Liver (tissue), 9 donors: ENCODE measurements around the gene LPP. TPM values are rescaled to one million over a fixed set of nuclear protein-coding genes. Genes with fewer than 3 reads are reported as not detected.

Experiments used
- DNase-seq: peaks from one replicate; pipeline ENCODE4 v3.0.0-alpha.2; 2017; ENCODE audit warnings: low spot score
- H3K27ac ChIP-seq, 2 donors: one replicate each; pipeline ENCODE4 v1.7.0; 2013; ENCODE audit warnings: inconsistent platforms in 2 of 2, low read length in 2 of 2, control low read depth in 1 of 2, low read depth in 1 of 2, mild to moderate bottlenecking in 1 of 2
- H3K27me3 ChIP-seq, 4 donors: one replicate each; pipeline versions ENCODE4 v1.6.1 to v1.7.0; 2013; ENCODE audit warnings: low read length in 3 of 4, inconsistent platforms in 1 of 4, mild to moderate bottlenecking in 1 of 4, moderate library complexity in 1 of 4; ENCODE audit not compliant: control insufficient read depth in 4 of 4, insufficient read depth in 4 of 4
- H3K36me3 ChIP-seq, 4 donors: one replicate each; pipeline versions ENCODE4 v1.6.1 to v1.7.0; 2013; ENCODE audit warnings: low read length in 3 of 4, mild to moderate bottlenecking in 3 of 4, low read depth in 1 of 4, moderate library complexity in 1 of 4; ENCODE audit not compliant: control insufficient read depth in 4 of 4, insufficient read depth in 3 of 4
- H3K4me1 ChIP-seq, 4 donors: one replicate each; pipeline versions ENCODE4 v1.6.1 to v1.7.0; 2013; ENCODE audit warnings: low read length in 3 of 4, mild to moderate bottlenecking in 3 of 4, moderate library complexity in 1 of 4; ENCODE audit not compliant: control insufficient read depth in 4 of 4, insufficient read depth in 4 of 4
- H3K4me3 ChIP-seq, 3 donors: one replicate each; pipeline versions ENCODE4 v1.6.1 to v1.7.0; 2013; ENCODE audit warnings: low read length in 3 of 3, control low read depth in 1 of 3, low read depth in 1 of 3, mild to moderate bottlenecking in 1 of 3
- H3K9ac ChIP-seq, 2 donors: one replicate each; pipeline ENCODE4 v1.7.0; 2013; ENCODE audit warnings: low read length in 2 of 2, mild to moderate bottlenecking in 2 of 2, moderate library complexity in 2 of 2, control low read depth in 1 of 2, low read depth in 1 of 2
- H3K9me3 ChIP-seq, 4 donors: one replicate each; pipeline versions ENCODE4 v1.6.1 to v1.7.0; 2013; ENCODE audit warnings: low read length in 3 of 4; ENCODE audit not compliant: control insufficient read depth in 4 of 4
- EGR1 ChIP-seq, 2 donors: IDR thresholded peaks; 2 replicates each; pipeline ENCODE4 v1.6.1; 2016 to 2018; ENCODE audit warnings: antibody characterized with exemption in 2 of 2, low read depth in 2 of 2
- FOXA2 ChIP-seq: IDR thresholded peaks from 2 replicates; pipeline ENCODE4 v1.6.1; 2016; ENCODE audit warnings: antibody characterized with exemption
- GABPA ChIP-seq, 2 donors: IDR thresholded peaks in 1 of 2; conservative IDR thresholded peaks in 1 of 2; 2 replicates each; pipeline ENCODE4 v1.6.1; 2016; ENCODE audit warnings: antibody characterized with exemption in 2 of 2, mild to moderate bottlenecking in 1 of 2, moderate library complexity in 1 of 2
- HNF4G ChIP-seq: IDR thresholded peaks from 2 replicates; pipeline ENCODE4 v1.6.1; 2016; ENCODE audit warnings: antibody characterized with exemption
- JUND ChIP-seq, 2 donors: IDR thresholded peaks; 2 replicates each; pipeline ENCODE4 v1.6.1; 2016; ENCODE audit warnings: antibody characterized with exemption in 2 of 2
- NR2F2 ChIP-seq: IDR thresholded peaks from 2 replicates; pipeline ENCODE4 v1.6.1; 2016; ENCODE audit warnings: antibody characterized with exemption
- RAD21 ChIP-seq, 2 donors: IDR thresholded peaks; 2 replicates each; pipeline ENCODE4 v1.6.1; 2016; ENCODE audit warnings: antibody characterized with exemption in 2 of 2, mild to moderate bottlenecking in 2 of 2
- RXRA ChIP-seq, 2 donors: IDR thresholded peaks; 2 replicates each; pipeline ENCODE4 v1.6.1; 2017 to 2018; ENCODE audit warnings: antibody characterized with exemption in 2 of 2, mild to moderate bottlenecking in 1 of 2
- SP1 ChIP-seq: IDR thresholded peaks from 2 replicates; pipeline ENCODE4 v1.6.1; 2018; ENCODE audit warnings: antibody characterized with exemption, mild to moderate bottlenecking
- TAF1 ChIP-seq: conservative IDR thresholded peaks from 2 replicates; pipeline ENCODE4 v1.6.1; 2016; ENCODE audit warnings: antibody characterized with exemption, mild to moderate bottlenecking
- YY1 ChIP-seq: IDR thresholded peaks from 2 replicates; pipeline ENCODE4 v1.6.1; 2016; ENCODE audit warnings: antibody characterized with exemption, mild to moderate bottlenecking
- ZBTB33 ChIP-seq: IDR thresholded peaks from 2 replicates; pipeline ENCODE4 v1.6.1; 2016; ENCODE audit warnings: antibody characterized with exemption
- WGBS: extraction: QIAGEN DNeasy Blood & Tissue Kit; methylation state at CpG from one replicate; pipeline ENCODE4 v1.1.7; 2013; 5-methylcytosine and 5-hydroxymethylcytosine counted together
- polyA plus RNA-seq, 2 donors: library from polyadenylated mRNA; stranded (reverse) in 1 of 2; unstranded in 1 of 2; fragments of 200-250 nt in 1 of 2; fragments of >200 nt in 1 of 2; fragmentation: Nextera tagmentation in 1 of 2; extraction: Ambion mirVana in 1 of 2; gene quantifications; one replicate each; pipeline versions ENCODE4 v1.2.1 to v1.2.3, GENCODE V29; 2013 to 2015
- total RNA-seq, 2 donors: library from RNA; depleted of rRNA; stranded (reverse); fragments of >200 nt; gene quantifications; one replicate each; pipeline ENCODE4 v1.2.3, GENCODE V29; 2014
- TF ChIP-seq, protein P1 (sequence below): fragments of 150-350 bp; IDR thresholded peaks from 2 replicates; pipeline ENCODE4 v1.5.1; 2017; ENCODE audit warnings: improper control_type of control experiment, low read depth, low read length; ENCODE audit not compliant: missing input control
- TF ChIP-seq, protein P2 (sequence below): IDR thresholded peaks from 2 replicates; pipeline ENCODE4 v1.6.1; 2016; ENCODE audit warnings: antibody characterized with exemption
- TF ChIP-seq, protein P3 (sequence below): IDR thresholded peaks from 2 replicates; pipeline ENCODE4 v1.6.1; 2016; ENCODE audit warnings: antibody characterized with exemption, mild to moderate bottlenecking
- donor health status: healthy.
- donor health status: healthy.
- donor health status: healthy.
- donor health status: healthy.
- donor health status: healthy.

LPP gene
- total and polyA plus RNA-seq, 4 donors, result 3.3 to 53.7 (median 28.2) TPM

- Histone ChIP-seq H3K4me1 (peaks cover 0 to 11% (median 3%) of the 10 kb centered on the region in 4 donors), H3K36me3 (peaks cover 0 to 5% (median under 1%) of the 10 kb centered on the region in 4 donors), H3K27me3 (no peaks in the 10 kb centered on the region), H3K4me3 (no peak overlapping the region), H3K9me3 (no peaks in the 10 kb centered on the region), H3K9ac (no peak overlapping the region), H3K27ac (no peak overlapping the region)
- TF ChIP-seq NR2F2 (no peak), SP1 (no peak), TAF1 (no peak), RXRA (IDR thresholded peaks at IDR 0.05) (no peak), HNF4G (no peak), ZBTB33 (no peak), FOXA2 (no peak), GABPA (IDR thresholded peaks at IDR 0.05 in 1 of 2, conservative IDR thresholded peaks at IDR 0.05 in 1 of 2) (no peak), JUND (IDR thresholded peaks at IDR 0.05) (no peak), YY1 (no peak), EGR1 (IDR thresholded peaks at IDR 0.05; ENCODE audit: low read depth in 2 of 2) (no peak), RAD21 (IDR thresholded peaks at IDR 0.05) (no peak)
- TF ChIP-seq, protein P1, sequence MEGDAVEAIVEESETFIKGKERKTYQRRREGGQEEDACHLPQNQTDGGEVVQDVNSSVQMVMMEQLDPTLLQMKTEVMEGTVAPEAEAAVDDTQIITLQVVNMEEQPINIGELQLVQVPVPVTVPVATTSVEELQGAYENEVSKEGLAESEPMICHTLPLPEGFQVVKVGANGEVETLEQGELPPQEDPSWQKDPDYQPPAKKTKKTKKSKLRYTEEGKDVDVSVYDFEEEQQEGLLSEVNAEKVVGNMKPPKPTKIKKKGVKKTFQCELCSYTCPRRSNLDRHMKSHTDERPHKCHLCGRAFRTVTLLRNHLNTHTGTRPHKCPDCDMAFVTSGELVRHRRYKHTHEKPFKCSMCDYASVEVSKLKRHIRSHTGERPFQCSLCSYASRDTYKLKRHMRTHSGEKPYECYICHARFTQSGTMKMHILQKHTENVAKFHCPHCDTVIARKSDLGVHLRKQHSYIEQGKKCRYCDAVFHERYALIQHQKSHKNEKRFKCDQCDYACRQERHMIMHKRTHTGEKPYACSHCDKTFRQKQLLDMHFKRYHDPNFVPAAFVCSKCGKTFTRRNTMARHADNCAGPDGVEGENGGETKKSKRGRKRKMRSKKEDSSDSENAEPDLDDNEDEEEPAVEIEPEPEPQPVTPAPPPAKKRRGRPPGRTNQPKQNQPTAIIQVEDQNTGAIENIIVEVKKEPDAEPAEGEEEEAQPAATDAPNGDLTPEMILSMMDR, result no peak
- TF ChIP-seq, protein P2, sequence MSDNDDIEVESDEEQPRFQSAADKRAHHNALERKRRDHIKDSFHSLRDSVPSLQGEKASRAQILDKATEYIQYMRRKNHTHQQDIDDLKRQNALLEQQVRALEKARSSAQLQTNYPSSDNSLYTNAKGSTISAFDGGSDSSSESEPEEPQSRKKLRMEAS, result no peak
- TF ChIP-seq, protein P3, sequence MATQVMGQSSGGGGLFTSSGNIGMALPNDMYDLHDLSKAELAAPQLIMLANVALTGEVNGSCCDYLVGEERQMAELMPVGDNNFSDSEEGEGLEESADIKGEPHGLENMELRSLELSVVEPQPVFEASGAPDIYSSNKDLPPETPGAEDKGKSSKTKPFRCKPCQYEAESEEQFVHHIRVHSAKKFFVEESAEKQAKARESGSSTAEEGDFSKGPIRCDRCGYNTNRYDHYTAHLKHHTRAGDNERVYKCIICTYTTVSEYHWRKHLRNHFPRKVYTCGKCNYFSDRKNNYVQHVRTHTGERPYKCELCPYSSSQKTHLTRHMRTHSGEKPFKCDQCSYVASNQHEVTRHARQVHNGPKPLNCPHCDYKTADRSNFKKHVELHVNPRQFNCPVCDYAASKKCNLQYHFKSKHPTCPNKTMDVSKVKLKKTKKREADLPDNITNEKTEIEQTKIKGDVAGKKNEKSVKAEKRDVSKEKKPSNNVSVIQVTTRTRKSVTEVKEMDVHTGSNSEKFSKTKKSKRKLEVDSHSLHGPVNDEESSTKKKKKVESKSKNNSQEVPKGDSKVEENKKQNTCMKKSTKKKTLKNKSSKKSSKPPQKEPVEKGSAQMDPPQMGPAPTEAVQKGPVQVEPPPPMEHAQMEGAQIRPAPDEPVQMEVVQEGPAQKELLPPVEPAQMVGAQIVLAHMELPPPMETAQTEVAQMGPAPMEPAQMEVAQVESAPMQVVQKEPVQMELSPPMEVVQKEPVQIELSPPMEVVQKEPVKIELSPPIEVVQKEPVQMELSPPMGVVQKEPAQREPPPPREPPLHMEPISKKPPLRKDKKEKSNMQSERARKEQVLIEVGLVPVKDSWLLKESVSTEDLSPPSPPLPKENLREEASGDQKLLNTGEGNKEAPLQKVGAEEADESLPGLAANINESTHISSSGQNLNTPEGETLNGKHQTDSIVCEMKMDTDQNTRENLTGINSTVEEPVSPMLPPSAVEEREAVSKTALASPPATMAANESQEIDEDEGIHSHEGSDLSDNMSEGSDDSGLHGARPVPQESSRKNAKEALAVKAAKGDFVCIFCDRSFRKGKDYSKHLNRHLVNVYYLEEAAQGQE, result no peak
- DNase-seq, result no peak
- WGBS, result 93% methylated on average over 1 of the region's 1 CpG
These were observed 575.5 kb downstream of the LPP start for GRCh38 chr3:188729422-188729821.

DNA sequence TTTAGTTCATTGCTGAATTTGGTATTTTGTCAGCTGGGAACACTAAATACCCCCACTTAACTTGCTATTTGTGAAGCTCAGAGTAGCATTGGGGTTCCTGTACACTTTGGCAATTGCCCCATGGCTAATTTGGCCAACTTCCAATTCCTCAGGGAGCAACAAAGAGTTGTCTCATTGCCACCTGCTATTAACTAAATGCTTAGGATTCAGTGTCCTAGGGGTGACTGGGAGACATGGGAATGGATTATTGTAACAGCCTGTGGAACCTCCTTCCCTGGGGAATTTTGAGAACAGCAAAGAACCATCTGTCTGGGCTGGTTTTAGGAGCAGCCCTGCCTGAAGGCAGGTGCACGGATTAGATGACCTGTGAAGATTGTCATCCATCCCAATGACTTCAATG, 580.4 kb downstream of the LPP start:
- Histone ChIP-seq H3K36me3 (peaks cover 0 to 5% (median 0%) of the 10 kb centered on the region in 4 donors), H3K4me3 (no peak overlapping the region), H3K9ac (no peak overlapping the region), H3K9me3 (no peaks in the 10 kb centered on the region), H3K4me1 (peaks cover 0 to 15% (median 7%) of the 10 kb centered on the region in 4 donors), H3K27me3 (no peaks in the 10 kb centered on the region), H3K27ac (no peak overlapping the region)
- peak in 1 of 2 donors; percentile 16 for TF ChIP-seq RAD21 (IDR thresholded peaks at IDR 0.05)
- TF ChIP-seq EGR1 (IDR thresholded peaks at IDR 0.05; ENCODE audit: low read depth in 2 of 2), result no peak
- 91% methylated on average over 1 of the region's 1 CpG for WGBS
- no peak for DNase-seq
